ENCODE results near the gene GHRHR.

The GHRHR gene

DNA sequence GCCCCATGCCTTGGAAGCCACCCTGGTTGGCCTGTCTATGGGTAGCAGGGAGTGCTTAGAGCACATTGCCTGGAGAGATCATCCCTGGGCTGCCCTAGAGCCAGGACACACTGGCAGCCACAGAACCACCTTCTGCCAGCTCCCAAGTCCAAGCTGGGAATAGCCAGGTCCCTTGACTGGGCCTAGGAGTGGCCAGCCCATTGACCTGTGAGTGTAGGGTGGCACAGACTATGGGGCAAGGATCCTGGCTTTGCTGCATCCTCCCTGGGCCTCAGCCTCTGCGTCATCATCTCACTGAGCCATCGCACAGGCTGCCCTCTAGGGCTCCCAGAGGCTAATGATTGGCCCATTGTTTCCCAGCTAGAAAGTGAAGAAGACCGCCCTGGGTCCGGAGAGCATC is 45.1 kb upstream of the GHRHR start:
- no peak for DNase-seq (ENCODE audit: low read depth)
- TF ChIP-seq CTCF (IDR thresholded peaks at IDR 0.05; ENCODE audit: insufficient read depth, low read depth, low read length, missing control alignments): no peak
- H3K4me3 ChIP-seq (ENCODE audit: low read length): no peak overlapping the region

DNA sequence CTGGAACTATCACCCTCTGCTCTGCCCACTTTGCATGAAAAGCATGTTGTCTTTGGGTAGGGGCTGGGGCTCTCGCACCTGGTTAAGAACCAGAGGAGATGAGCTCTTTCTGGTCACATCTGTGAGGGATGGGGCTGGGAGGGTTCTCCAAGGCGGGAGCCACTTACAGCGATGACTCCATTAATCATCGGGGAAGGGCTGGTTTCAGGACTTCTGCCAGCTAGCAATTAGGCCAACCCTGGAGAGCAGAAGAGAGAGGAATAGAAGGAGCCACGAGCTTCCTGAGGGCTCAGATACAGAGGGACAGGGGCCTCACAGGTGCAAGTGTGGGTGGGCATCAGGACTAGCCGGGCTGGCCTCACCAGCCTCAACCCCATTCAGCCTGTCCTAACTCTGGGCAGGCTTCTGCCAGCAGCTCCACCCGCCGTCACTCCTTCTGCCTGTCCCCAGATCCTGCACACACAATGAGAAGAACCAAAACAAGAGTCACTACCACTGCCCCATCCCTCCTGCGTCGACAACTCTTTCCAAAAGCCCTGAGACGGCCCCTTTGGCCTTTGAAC is 43.7 kb upstream of the GHRHR start:
- no peak for TF ChIP-seq CTCF (IDR thresholded peaks at IDR 0.05; ENCODE audit: insufficient read depth, low read depth, low read length, missing control alignments)
- peak; percentile 44 for DNase-seq (ENCODE audit: low read depth)
- no peak overlapping the region for H3K4me3 ChIP-seq (ENCODE audit: low read length)

DNA sequence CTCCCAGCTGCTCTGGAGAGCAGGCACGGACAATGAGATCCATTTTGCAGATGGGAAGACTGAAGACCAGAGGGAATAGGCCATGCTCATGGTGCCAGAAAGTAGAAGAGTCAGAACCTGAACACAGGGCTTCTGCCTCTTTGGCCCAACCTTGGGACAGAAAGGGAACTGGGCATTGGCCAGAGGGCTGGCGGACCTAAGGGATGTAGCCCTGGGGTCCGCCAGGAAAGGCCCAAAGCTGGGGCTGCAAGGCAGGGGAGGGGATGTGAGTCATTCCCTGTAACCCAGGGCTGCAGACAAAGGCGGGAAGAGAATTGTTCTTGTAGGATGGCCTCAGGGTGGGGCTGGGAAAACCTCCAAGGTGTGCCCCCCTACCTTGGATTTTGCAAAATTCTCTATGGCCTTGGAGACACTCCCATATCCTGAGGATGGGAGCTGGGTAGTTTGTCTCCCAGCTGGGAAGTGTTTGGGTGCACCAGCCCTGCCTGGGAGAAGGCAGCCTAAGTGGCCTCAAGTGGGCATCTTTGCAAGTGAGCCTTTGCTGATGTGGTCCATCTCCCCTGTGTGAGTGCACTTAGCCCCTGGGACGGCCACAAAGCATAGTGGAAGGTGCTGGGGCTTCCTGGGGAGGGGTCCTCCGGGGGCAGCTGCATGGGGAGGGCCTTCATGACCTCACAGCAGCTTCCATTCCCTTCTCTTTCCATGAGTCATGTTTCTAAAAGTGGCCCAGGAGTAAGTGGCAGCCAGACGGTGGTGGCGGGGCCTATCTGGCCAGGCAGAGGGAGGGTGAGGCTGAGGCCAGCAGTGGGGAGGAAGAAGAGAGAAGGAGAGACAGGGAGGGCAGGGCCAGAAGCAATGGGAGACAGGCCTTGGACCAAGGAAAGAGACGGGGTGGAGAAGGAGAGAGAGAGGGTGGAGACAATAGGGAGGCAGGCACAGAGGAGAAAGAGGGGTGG is 42.9 kb upstream of the GHRHR start:
- peak; percentile 8 for DNase-seq (ENCODE audit: low read depth)
- H3K4me3 ChIP-seq (ENCODE audit: low read length): no peak overlapping the region
- no peak for TF ChIP-seq CTCF (IDR thresholded peaks at IDR 0.05; ENCODE audit: insufficient read depth, low read depth, low read length, missing control alignments)

DNA sequence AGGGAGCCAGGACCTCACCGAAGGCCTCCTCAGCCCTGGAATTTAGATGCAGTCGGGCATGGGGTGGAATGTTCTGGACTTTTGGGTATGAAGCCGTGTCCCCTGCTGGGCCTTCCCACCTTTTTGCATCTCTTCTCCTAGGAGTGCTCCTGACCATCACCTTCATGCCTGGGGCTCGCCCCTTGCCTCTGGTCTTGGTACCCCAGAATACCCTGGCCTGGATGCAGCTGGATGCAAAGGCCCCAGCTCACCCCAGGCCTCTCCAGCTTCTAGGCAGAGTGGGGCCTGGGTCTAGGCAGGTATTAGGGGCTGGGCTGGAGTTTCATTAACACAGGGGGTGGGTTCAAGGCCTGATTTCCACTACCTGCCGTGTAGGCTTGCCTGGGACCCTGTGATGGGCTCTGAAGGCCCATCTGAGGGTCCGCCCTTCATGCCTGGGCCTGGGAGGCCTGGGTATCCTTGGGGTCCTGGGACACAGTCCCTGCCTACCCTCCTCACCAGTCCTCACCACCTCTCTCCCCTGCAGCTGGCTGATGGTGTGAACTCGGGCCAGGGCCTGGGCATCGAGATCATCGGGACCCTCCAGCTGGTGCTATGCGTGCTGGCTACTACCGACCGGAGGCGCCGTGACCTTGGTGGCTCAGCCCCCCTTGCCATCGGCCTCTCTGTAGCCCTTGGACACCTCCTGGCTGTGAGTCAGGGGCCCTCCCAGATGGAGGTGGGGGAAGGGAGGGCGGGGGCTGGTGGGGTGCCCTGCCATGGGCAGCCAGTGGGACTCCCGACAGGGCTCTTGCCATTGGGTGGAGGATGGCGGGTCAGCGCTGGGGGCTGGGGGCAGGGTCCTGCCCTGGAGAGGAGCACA is 42.0 kb upstream of the GHRHR start:
- DNase-seq (ENCODE audit: low read depth): no peak
- H3K4me3 ChIP-seq (ENCODE audit: low read length): no peak overlapping the region
- no peak for TF ChIP-seq CTCF (IDR thresholded peaks at IDR 0.05; ENCODE audit: insufficient read depth, low read depth, low read length, missing control alignments)

GRCh38 chr7:30922596-30922995 is 41.2 kb upstream of the GHRHR start:
- TF ChIP-seq CTCF (IDR thresholded peaks at IDR 0.05; ENCODE audit: insufficient read depth, low read depth, low read length, missing control alignments): no peak
- H3K4me3 ChIP-seq (ENCODE audit: low read length): no peak overlapping the region
- DNase-seq (ENCODE audit: low read depth): no peak

DNA sequence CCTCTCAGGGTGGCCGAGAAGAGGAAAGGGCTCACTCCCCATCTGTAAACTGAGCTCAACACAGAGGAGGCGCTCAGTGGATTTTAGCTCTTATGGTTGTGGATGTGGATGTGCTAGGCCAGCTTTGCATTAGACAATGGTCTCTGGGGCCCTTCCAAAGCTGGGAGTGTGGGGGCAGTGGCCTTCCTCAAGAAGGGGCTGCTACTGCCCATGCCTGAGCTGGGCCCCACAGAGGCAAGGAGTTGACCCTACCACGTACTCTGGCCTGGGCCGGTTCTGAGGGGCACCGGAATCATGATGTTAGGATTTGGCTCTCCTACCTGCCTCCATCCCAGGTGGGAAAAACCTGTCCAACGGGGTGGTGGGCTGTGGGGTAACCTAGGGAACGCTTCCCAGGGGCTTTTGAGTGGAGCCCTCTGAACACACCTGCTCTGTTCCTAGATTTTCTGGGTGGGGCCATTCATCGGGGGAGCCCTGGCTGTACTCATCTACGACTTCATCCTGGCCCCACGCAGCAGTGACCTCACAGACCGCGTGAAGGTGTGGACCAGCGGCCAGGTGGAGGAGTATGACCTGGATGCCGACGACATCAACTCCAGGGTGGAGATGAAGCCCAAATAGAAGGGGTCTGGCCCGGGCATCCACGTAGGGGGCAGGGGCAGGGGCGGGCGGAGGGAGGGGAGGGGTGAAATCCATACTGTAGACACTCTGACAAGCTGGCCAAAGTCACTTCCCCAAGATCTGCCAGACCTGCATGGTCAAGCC is 40.6 kb upstream of the GHRHR start:
- no peak overlapping the region for H3K4me3 ChIP-seq (ENCODE audit: low read length)
- no peak for DNase-seq (ENCODE audit: low read depth)
- TF ChIP-seq CTCF (IDR thresholded peaks at IDR 0.05; ENCODE audit: insufficient read depth, low read depth, low read length, missing control alignments): no peak

Measured in epithelial cell of esophagus (primary cell).